Activated T-cell treated with anti-CD3 and anti-CD28 coated beads, Interleukin-2, amount 50 U/mL, for 4 hours (primary cell): ENCODE data around the gene PCDHB3. TPM values are rescaled to one million over a fixed set of nuclear protein-coding genes. Genes with fewer than 3 reads are reported as not detected.
"Not testable (repeated sequence)": the region's sequence is repeated elsewhere in the genome, so short reads cannot be mapped to it uniquely, and the experiment has no call there.

Experiments used
- ATAC-seq, 2 donors: fragments of 200-7000 bp; cut with Tn5 transposase; one replicate each; pipeline ENCODE4 v1.10.0; 2021
- DNase-seq: peaks from one replicate; pipeline ENCODE4 v3.0.0-alpha.2; 2020
- H3K27me3 Mint-ChIP-seq: one replicate; pipeline ENCODE4 v1.8.0; 2021; ENCODE audit warnings: low read depth, mixed read lengths
- H3K36me3 Mint-ChIP-seq: one replicate; pipeline ENCODE4 v1.8.0; 2022; ENCODE audit warnings: mixed read lengths; ENCODE audit not compliant: insufficient read depth
- H3K4me1 Mint-ChIP-seq: one replicate; pipeline ENCODE4 v1.8.0; 2021; ENCODE audit warnings: low read depth, mixed read lengths
- H3K4me3 Mint-ChIP-seq: one replicate; pipeline ENCODE4 v1.8.0; 2021; ENCODE audit warnings: mild to moderate bottlenecking, moderate library complexity, mixed read lengths
- H3K9me3 Mint-ChIP-seq: one replicate; pipeline ENCODE4 v1.8.0; 2021; ENCODE audit warnings: mixed read lengths
- total RNA-seq, 3 donors: library from RNA; stranded (reverse); gene quantifications; one replicate each; pipeline ENCODE4 v1.2.1, GENCODE V29; 2021

Gene PCDHB3
- total RNA-seq, 3 donors from 2014 or later = not detected

- ATAC-seq (no peak), DNase-seq (no peak)
- peaks cover 32% of the 10 kb centered on the region for H3K9me3 Mint-ChIP-seq
- H3K4me1 Mint-ChIP-seq = no peaks in the 10 kb centered on the region
- no peak overlapping the region for H3K4me3 Mint-ChIP-seq
- H3K27me3 Mint-ChIP-seq = peaks cover 21% of the 10 kb centered on the region
- peaks cover 2% of the 10 kb centered on the region for H3K36me3 Mint-ChIP-seq
Observed at GRCh38 chr5:141119250-141119649, 19.0 kb downstream of the PCDHB3 start.

DNA sequence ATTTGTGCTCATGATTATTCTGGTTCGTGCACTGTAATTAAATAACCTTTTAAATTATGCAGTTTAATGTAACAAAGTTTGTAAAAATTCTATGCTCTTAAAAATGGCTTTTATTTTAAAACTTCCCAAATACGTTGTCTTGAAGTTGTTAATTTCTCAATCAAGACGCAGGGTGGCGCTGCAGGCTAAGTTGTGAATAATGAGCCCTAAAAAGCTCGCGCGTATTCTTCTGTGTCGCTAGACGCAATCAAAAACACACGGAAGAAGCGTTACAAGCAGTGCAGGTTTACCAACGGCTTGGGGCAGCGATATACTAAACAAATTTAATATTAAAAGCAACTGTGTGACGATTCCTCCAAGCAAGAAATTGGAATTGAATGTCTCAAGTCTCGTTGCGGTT is 21.3 kb downstream of the PCDHB3 start, which contains the start of gene PCDHB4:
Gene PCDHB4, plus strand, starts transcription at position 256 of the 400 bp plus-strand sequence. CDS start 181 bp downstream, outside the sequence.
- no peak for DNase-seq
- no peak within 1 kb of the TSS for H3K4me3 Mint-ChIP-seq
- peaks cover 2% of the 10 kb centered on the region for H3K36me3 Mint-ChIP-seq

GRCh38 chr5:141121985-141122384 is 21.7 kb downstream of the PCDHB3 start:
- peaks cover 2% of the 10 kb centered on the region for H3K36me3 Mint-ChIP-seq
- DNase-seq (no peak), ATAC-seq (no peak)
- peaks cover 8% of the 10 kb centered on the region for H3K9me3 Mint-ChIP-seq
- no peak overlapping the region for H3K4me3 Mint-ChIP-seq
- H3K4me1 Mint-ChIP-seq = no peaks in the 10 kb centered on the region
- peaks cover 28% of the 10 kb centered on the region for H3K27me3 Mint-ChIP-seq

More for the DNA sequence above, 21.3 kb downstream of the PCDHB3 start, which contains the start of gene PCDHB4:
- Mint-ChIP-seq H3K9me3 (peaks cover 11% of the 10 kb centered on the region), H3K4me1 (no peaks in the 10 kb centered on the region), H3K27me3 (peaks cover 26% of the 10 kb centered on the region)
- ATAC-seq = no peak

DNA sequence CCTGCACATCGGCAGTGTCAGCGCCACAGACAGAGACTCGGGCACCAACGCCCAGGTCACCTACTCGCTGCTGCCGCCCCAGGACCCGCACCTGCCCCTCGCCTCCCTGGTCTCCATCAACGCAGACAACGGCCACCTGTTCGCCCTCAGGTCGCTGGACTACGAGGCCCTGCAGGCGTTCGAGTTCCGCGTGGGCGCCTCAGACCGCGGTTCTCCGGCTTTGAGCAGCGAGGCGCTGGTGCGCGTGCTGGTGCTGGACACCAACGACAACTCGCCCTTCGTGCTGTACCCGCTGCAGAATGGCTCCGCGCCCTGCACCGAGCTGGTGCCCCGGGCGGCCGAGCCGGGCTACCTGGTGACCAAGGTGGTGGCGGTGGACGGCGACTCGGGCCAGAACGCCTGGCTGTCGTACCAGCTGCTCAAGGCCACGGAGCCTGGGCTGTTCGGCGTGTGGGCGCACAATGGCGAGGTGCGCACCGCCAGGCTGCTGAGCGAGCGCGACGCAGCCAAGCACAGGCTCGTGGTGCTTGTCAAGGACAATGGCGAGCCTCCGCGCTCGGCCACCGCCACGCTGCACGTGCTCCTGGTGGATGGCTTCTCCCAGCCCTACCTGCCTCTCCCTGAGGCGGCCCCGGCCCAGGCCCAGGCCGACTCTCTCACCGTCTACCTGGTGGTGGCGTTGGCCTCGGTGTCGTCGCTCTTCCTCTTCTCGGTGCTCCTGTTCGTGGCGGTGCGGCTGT is 23.3 kb downstream of the PCDHB3 start:
- not testable (repeated sequence) for ATAC-seq, H3K9me3 Mint-ChIP-seq, DNase-seq, H3K4me3 Mint-ChIP-seq, H3K36me3 Mint-ChIP-seq, H3K4me1 Mint-ChIP-seq
- peaks cover 30% of the 10 kb centered on the region for H3K27me3 Mint-ChIP-seq

GRCh38 chr5:141127305-141127704 is 27.0 kb downstream of the PCDHB3 start:
- no peaks in the 10 kb centered on the region for H3K4me1 Mint-ChIP-seq
- ATAC-seq (no peak), DNase-seq (no peak)
- peaks cover 2% of the 10 kb centered on the region for H3K36me3 Mint-ChIP-seq
- peaks cover 29% of the 10 kb centered on the region for H3K27me3 Mint-ChIP-seq
- no peak overlapping the region for H3K4me3 Mint-ChIP-seq
- H3K9me3 Mint-ChIP-seq = peaks cover 11% of the 10 kb centered on the region

GRCh38 chr5:141135030-141135717 is 34.9 kb downstream of the PCDHB3 start, which contains the start of gene PCDHB5:
Gene PCDHB5, plus strand, starts transcription at chr5:141135206. Its CDS starts 229 bp downstream, at chr5:141135435.
- Mint-ChIP-seq H3K9me3 (peaks cover 29% of the 10 kb centered on the region), H3K27me3 (peaks cover 18% of the 10 kb centered on the region), H3K4me1 (peaks cover 3% of the 10 kb centered on the region), H3K4me3 (no peak within 1 kb of the TSS), H3K36me3 (no peaks in the 10 kb centered on the region)
- DNase-seq (no peak), ATAC-seq (no peak)

- ATAC-seq (no peak), DNase-seq (no peak)
- H3K4me1 Mint-ChIP-seq = peaks cover 3% of the 10 kb centered on the region
- H3K27me3 Mint-ChIP-seq = peaks cover 18% of the 10 kb centered on the region
- no peaks in the 10 kb centered on the region for H3K36me3 Mint-ChIP-seq
- H3K9me3 Mint-ChIP-seq = peaks cover 29% of the 10 kb centered on the region
- H3K4me3 Mint-ChIP-seq = no peak overlapping the region
Observed at GRCh38 chr5:141135718-141136266, 35.5 kb downstream of the PCDHB3 start.

DNA sequence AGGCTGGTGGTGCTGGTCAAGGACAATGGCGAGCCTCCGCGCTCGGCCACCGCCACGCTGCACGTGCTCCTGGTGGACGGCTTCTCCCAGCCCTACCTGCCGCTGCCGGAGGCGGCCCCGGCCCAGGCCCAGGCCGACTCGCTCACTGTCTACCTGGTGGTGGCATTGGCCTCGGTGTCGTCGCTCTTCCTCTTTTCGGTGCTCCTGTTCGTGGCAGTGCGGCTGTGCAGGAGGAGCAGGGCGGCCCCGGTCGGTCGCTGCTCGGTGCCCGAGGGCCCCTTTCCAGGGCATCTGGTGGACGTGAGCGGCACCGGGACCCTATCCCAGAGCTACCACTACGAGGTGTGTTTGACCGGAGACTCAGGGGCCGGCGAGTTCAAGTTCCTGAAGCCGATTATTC is 37.1 kb downstream of the PCDHB3 start:
- not testable (repeated sequence) for H3K4me3 Mint-ChIP-seq

DNA sequence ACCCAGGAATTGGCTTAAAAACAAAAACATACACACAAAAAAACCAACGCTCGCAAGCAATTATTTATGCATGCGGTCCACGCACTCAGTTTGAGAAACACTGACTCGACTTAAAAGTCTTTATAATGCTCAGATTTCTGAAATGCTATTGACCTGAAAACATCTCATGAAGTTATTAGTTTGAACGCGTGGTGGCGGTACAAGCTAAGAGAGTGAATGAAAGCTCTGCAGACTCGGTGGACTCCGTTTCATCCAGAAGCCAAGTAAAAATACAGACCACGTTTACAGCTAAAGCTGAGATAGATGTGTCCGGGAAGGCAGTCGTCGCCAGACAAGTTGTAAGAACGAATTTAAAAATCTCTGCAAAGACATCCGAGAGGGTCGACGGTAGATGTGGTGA is 49.5 kb downstream of the PCDHB3 start, which contains the start of gene PCDHB6:
Gene PCDHB6, plus strand, starts transcription at position 246 of the 400 bp plus-strand sequence. CDS start 201 bp downstream, outside the sequence.
- no peak within 1 kb of the TSS for H3K4me3 Mint-ChIP-seq

More for the DNA sequence above, 37.1 kb downstream of the PCDHB3 start:
- H3K4me1 Mint-ChIP-seq, ATAC-seq, DNase-seq, H3K36me3 Mint-ChIP-seq: not testable (repeated sequence)
- peaks cover 18% of the 10 kb centered on the region for H3K27me3 Mint-ChIP-seq
- peaks cover 25% of the 10 kb centered on the region for H3K9me3 Mint-ChIP-seq

GRCh38 chr5:141150224-141150992 is 50.1 kb downstream of the PCDHB3 start:
- ATAC-seq = no peak
- H3K36me3 Mint-ChIP-seq = no peaks in the 10 kb centered on the region
- DNase-seq = no peak
- H3K9me3 Mint-ChIP-seq = peaks cover 16% of the 10 kb centered on the region
- peaks cover 3% of the 10 kb centered on the region for H3K4me1 Mint-ChIP-seq
- H3K4me3 Mint-ChIP-seq = no peak overlapping the region
- peaks cover 42% of the 10 kb centered on the region for H3K27me3 Mint-ChIP-seq

More for the DNA sequence above, 49.5 kb downstream of the PCDHB3 start, which contains the start of gene PCDHB6:
- Mint-ChIP-seq H3K4me1 (peaks cover 3% of the 10 kb centered on the region), H3K36me3 (no peaks in the 10 kb centered on the region), H3K9me3 (peaks cover 14% of the 10 kb centered on the region), H3K27me3 (peaks cover 38% of the 10 kb centered on the region)
- ATAC-seq (no peak), DNase-seq (no peak)

- Mint-ChIP-seq H3K4me3 (no peak overlapping the region), H3K36me3 (no peaks in the 10 kb centered on the region), H3K9me3 (peaks cover 16% of the 10 kb centered on the region), H3K4me1 (peaks cover 3% of the 10 kb centered on the region), H3K27me3 (peaks cover 46% of the 10 kb centered on the region)
- ATAC-seq (no peak), DNase-seq (no peak)
Observed at GRCh38 chr5:141150993-141151325, 50.7 kb downstream of the PCDHB3 start.

DNA sequence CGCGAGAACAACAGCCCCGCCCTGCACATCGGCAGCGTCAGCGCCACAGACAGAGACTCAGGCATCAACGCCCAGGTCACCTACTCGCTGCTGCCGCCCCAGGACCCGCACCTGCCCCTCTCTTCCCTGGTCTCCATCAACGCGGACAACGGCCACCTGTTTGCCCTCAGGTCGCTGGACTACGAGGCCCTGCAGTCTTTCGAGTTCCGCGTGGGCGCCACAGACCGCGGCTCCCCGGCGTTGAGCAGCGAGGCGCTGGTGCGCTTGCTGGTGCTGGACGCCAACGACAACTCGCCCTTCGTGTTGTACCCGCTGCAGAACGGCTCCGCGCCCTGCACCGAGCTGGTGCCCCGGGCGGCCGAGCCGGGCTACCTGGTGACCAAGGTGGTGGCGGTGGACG is 51.4 kb downstream of the PCDHB3 start:
- Mint-ChIP-seq H3K27me3 (peaks cover 51% of the 10 kb centered on the region), H3K9me3 (peaks cover 16% of the 10 kb centered on the region)
- not testable (repeated sequence) for H3K4me3 Mint-ChIP-seq, H3K36me3 Mint-ChIP-seq, H3K4me1 Mint-ChIP-seq, DNase-seq, ATAC-seq

- Mint-ChIP-seq H3K9me3 (peaks cover 16% of the 10 kb centered on the region), H3K27me3 (peaks cover 56% of the 10 kb centered on the region)
- not testable (repeated sequence) for H3K4me3 Mint-ChIP-seq, H3K36me3 Mint-ChIP-seq, H3K4me1 Mint-ChIP-seq, ATAC-seq, DNase-seq
Observed at GRCh38 chr5:141152096-141152495, 51.8 kb downstream of the PCDHB3 start.
